Stimulated activated naive CD8-positive, alpha-beta T cell treated with anti-CD3 and anti-CD28 coated beads, Interleukin-15, Interleukin-2, amounts not matched to agents 100 U/mL and 50 U/mL, for 24 hours (primary cell): ENCODE data around the gene HNRNPA0.

Experiments used
- ATAC-seq: fragments of 150-1000 bp; cut with Tn5 transposase; one replicate; pipeline ENCODE4 v1.10.0; 2021
- DNase-seq: peaks from one replicate; pipeline ENCODE4 v3.0.0; 2021

The HNRNPA0 gene

DNA sequence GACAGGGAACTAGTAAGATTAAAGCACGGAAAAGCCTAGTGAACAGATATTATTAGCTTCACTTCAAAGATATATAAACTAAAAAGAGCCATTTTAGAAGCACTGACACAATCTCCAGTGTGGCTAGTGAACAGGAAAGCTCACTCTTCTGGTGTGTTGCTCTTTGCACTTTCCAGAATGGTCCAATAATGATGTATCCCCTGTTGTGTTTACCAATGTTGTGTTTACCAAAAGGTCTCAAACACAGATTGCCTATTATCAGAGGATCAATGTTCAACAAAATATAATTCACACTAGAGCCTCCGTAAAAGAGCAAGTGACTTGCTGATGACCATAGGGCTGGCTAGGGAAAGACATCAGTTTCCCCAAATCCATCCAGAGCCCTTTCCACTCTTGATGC lies 29.9 kb downstream of the HNRNPA0 start:
- DNase-seq (no peak), ATAC-seq (no peak)

DNA sequence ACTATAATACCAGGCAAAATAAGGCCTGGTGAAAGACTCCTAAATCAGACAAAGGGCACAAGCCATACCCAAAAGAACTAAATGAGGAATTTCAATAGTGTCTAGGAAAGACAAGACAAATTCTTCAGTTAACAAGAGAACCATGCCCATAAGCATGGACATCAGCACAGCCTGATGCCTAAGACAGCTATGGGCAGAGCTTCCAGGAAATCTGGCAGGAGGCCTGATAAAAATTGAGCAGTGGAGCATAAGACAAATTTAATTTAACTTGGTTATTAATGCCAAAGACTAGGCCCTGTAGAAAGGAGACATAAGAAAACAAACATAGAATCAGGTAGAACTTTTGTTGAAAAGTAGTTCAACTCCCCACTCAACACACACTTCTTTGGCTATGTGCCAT lies 35.6 kb downstream of the HNRNPA0 start:
- no peak for ATAC-seq

DNA sequence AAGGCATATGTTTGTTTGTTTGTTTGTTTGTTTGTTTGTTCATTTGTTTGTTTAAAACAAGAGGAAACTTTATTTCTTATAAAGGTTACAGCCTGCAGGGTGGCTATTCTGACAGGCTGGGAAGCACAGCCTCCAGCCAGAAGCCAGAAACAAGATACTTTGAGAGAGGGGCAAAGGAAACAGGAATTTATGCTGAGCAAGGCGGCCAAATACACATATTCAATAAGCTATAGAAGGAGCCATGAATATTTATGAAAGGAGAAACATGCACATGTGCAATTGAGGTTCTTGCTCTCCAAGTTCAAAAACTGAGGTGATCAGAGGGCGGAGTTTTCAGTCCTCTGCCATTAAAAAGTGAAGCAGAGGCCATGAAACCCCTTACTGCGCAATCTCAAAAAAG lies 37.8 kb downstream of the HNRNPA0 start:
- no peak for ATAC-seq
- DNase-seq: no peak

More for the DNA sequence above, 35.6 kb downstream of the HNRNPA0 start:
- DNase-seq: no peak

DNA sequence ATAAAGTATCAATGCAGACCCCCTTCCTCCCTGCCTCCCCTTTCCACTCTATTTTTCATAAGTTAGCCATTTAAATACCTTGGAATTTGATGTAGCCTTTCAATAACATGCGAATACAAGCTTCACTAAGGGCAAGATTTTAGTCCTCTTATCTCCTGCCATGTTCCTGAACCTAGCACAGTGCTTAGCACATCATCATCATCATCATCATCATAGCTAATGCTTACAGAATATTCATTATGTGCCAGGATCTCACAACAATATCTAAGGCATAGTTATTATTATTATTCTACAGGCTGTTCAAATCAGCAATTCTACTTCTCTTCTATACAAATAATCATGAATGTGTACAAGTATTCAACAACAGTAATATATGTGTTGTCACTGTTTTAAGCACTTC lies 38.7 kb downstream of the HNRNPA0 start:
- no peak for DNase-seq

DNA sequence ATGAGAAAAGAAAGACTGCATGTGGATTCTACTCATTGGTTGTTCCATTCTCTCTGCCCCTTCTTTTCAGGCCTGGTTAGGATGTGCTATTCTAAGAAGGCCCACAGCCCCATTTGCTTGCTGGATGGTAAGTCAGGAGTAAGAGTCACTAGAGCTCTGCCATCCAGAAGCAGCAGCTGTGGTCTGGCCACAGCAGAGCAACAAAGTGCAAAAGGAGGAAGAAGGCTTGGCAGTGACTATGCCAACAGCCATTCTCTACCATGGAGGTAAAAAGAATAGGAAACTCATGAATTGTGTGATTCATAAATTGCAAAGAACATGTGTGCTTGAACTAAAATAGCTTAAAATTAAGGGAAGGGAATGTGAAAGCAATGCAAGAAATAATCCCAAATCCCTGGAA lies 39.2 kb downstream of the HNRNPA0 start:
- no peak for DNase-seq
- ATAC-seq: no peak

More for the DNA sequence above, 38.7 kb downstream of the HNRNPA0 start:
- no peak for ATAC-seq

DNA sequence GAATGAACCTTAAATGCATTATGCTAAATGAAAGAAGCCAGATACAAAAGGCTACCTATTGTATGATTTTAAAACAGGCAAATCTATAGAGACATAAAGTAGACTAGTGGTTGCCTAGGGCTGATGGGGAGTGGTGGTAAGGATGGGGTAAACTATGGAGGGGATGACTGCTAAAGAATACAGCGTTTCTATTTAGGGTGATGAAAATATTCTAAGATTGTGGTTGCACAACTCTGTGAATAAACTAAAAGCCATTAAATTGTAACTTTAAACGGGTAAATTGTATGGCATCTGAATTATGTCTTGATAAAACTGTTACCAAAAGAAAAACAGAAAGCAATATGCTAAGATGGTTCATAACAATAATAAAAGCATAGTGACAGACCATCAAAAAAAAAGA lies 39.7 kb downstream of the HNRNPA0 start:
- ATAC-seq (no peak), DNase-seq (no peak)

DNA sequence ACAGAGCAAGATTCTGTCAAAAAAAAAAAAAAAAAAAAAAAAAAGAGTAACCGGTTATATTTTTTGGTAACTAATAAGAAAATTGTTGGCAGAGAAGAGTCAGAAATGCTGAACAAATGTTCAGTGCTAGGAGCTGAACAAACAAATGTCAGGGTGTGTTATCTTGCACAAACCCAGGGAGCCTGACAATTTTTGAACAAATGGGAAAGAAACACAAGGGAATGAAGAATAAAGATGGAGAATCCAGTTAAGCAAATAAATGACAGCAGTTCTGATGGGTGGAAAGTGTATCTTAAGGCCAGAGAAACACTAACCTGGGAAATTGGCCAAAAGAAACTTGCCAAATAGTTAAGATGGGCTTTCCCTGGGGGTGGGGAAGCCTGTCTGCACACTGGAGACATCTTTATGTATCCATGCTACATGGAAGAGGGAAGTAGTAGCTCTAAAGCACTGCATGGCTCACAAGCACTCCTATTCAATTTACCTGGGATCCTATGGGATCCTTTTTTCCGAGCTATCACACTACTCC lies 42.0 kb downstream of the HNRNPA0 start:
- DNase-seq: no peak
- ATAC-seq: no peak

DNA sequence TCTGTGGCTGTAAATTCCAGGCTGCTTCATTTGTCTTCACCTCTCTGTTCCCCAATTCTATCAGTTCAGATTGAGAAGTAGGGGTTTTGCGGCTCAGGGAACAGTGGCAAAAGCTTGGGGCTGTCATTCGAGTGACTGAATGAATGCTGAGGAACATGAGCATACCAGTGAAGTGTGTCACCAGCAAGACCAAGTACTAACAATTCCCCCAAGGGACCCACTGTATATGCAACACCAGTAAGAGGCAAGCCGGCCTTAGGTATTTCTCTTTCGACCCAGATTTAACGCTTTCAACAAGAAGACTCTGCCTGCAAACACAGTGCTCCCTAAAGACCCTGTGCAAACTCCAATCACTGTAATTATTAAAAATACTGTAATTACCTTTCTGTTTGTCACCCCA lies 44.1 kb downstream of the HNRNPA0 start:
- ATAC-seq: no peak

DNA sequence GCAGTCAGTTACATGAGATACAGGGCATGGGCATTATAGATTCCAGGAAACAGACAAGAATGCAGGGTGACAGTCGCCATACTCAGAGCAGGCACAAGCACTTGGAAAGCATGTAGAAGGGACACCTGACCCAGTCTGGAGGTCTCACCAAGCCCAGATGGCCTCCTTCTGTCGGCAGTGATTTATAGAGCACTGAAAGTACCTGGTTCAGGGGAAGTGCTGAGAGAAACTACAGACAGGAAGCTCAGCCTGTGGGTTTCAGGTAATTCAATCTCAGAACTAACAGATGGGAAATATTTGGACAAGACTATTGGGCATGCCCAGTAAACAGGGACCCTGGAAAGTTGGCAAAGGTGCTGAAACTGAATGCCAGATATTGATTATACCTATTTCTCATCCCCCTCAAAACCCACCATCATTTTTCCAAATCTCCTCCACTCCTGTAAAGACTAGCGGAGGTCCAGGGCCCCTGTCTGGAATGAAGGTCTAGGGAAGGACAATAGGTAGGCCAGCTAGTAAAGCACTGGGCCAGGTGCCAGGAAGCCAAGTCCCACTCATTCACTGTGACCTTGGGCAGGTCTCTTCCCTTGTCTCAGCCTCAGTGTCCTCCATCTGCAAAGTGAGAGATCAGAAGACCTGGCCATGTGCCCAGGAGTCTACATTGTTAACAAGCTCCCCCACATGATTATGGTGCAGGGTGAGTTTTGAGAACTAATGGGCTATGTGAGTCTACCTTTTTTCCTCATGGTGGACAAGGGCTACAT lies 45.2 kb downstream of the HNRNPA0 start:
- ATAC-seq (no peak), DNase-seq (no peak)

More for the DNA sequence above, 44.1 kb downstream of the HNRNPA0 start:
- no peak for DNase-seq

DNA sequence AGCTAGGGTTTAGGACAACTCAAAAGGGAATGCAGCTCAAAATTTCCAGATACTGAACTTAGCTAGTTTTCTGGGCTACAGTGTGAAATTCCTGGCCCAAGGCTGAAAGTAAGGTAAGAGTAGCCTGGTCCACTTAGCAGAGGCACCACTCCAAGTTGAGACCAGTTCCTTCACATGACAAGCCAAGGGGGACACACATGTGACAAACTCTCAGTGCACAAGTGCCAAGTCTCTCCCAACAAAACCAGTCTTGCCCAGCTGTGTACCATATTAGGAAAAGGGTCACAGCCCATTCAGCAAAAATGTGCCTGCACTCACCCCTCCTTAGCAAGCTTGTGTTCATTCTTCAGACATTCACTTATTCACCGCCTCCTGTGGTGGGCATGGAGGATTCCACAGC lies 46.1 kb downstream of the HNRNPA0 start:
- ATAC-seq (no peak), DNase-seq (no peak)

DNA sequence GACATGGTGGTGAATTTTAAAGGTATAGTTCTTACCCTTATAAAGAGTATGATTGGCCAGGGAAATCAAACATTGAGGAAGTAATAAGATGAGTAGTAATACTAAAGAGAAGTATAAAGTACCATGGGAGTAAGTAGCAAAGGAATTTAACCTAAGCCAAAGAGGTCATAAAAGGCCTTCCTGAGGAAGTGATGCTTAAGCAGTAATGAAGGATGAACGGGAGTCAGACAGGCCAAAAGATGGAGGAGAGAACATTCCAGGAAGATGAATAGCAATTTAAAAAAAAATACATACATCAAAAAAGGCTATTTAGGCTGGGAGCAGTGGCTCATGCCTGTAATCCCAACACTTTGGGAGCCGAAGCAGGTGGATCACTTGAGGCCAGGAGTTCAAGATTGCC lies 47.3 kb downstream of the HNRNPA0 start:
- ATAC-seq (no peak), DNase-seq (no peak)

DNA sequence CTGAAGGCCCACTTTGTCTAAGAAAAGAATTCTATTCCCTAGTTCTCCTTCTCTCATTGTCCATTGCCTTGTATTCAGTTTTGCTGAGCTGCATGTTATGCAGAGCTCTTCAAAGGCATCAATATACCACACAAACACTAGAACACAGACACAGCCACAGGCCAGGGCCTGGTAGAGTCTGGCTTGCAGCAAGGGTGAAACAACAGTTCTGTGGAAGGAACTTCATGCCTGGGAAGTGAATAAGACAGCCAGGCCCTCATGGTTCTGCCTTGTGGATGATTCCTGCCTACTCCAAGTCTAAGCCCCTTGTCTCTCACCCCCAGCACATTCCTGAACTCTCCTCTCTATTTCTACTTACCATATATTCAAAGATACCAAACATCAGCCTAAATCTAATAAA lies 49.1 kb downstream of the HNRNPA0 start:
- no peak for ATAC-seq
- DNase-seq: no peak

DNA sequence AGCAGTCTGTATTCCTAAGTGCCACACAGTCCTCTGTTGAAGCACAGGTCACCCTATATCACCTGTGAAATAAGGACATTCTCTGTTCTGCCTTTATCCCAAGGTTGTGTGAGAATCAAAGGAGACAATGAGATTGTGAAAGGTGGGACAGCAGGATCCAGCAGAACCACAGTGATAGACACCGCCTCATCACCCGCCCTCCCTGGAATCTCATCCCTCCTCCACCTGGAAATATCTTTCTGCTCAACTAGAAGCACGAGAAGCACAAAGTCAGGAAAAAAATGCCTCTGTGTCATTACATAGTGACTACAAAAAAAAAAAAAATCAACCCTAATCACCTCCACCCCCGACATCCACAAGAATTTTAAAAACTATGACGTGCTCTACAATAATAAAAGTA lies 50.6 kb downstream of the HNRNPA0 start:
- ATAC-seq (no peak), DNase-seq (no peak)

DNA sequence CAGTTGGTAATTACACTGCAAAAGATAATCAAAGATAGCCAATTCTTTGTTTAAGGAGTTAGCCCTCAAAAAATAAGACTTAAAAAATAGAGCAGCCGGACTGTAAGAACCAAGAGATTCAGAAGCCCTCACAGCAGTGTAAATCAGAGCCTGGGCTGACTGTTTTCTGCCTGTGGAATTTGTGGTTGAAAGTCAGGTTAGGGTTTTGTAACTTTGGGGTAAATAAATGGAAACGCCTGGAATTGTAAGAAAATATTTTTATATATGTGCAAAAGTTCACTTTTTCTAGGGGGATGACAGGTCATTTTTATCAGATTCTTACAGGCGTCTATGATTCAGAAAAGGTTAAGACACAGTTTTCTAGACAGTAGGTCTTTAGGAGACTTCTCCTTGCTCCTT lies 53.9 kb downstream of the HNRNPA0 start:
- ATAC-seq: no peak
- DNase-seq: no peak

DNA sequence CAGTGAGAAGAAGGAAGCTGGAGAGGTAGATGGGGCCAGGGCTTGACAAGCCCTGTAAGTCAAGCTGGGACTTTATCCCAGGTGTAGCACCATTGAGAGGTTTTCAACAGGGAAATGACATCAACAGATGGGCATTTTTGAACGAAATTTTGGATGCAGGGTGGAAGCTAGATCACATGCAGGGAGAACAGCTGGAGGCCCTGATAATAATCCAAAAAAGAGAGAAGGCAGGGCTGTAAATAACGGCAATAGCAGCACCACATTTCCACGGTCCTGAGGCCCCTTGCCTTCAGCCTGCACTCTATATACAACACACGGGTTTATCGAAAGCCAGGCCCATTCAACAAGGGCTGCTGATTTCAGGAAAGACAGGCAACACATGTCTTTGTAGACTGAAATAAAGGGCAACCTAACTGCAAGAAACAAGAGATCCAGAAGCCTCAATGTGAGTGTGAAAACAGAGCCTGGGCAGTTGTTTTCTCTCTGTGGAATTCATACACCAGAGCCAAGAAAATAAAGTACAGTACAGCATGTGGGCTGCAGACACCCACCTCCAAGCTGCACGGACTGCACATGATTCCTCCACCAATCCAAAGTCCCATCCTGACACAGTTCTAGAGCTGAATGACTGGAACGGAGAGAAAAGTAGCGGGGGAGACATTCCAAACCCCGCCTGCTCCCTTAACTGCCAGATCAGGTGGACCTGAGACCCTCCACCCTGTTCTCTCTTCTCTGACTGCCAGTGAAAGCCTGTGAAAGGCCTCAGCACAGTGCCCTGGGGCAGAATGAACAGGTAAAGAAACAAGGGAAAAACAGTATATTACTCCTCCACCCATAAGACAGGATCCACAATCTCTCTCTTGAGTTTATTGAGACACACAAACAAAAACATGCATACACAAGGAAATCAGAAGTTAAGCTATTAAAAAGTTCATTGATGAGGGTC lies 54.6 kb downstream of the HNRNPA0 start:
- DNase-seq (no peak), ATAC-seq (no peak)

DNA sequence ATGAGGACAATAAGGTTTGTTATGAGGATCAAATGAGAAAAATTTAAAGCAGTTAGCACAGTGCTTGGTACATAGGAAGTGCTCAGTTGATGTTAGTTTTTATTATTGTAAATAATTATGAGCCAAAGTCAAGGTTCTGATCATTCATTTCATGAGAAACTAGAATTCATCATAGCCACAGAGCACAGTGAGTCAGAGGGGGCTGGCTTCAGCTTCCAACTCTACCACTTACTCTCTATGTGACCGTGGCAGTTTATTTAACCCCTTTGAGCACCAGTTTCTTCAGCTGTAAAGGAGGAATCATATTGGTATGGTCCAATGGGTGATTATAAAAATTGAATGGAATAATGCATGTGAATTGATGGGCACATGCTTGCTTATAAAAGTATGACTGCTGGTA lies 57.7 kb downstream of the HNRNPA0 start:
- DNase-seq (peak; percentile 20), ATAC-seq (peak; percentile 95)

DNA sequence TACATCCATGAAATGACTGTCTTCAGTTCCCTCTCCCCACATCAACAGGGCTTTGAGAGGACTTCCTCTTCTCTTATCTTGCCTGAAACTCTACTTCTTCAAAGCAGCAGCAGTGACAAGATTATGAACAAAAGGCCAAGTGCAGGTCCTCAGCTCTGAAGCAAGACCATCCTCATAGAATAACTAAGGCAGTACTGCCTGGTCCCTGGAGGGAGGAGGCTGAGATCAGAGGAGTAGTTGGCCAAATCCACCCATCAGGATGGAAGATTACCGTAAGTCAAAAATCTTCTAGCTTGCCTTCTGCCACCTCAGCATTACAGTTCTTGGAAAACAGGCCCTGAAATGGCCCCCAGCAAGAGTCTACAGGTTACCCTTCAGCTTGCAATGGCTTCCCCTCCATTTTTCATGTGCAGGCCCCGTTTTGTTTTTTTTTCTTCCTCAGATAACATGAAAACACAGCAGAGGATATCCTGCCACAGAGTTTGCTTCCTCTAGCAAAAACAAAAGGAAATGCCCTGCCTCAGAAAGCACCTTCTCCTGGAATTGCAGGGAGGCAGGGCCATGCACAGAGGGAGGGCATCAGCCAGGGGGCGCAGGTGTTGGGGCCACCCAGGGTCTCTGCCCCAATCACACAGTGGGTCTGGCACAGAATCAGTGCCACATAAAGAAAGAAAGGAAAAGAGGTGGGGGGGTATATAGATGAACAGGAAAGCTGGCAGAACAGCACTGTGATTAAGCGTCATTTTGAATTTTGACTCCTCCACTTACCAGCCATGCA lies 58.3 kb downstream of the HNRNPA0 start:
- DNase-seq: peak; percentile 11
- peak; percentile 37 for ATAC-seq
